HG03442 (cell line): ENCODE measurements around the gene METTL22.

Experiments used
- ATAC-seq: cut with Tn5 transposase; IDR thresholded peaks from one replicate; pipeline ENCODE4 v1.9.1; 2021; ENCODE audit warnings: mild to moderate bottlenecking, moderate library complexity; ENCODE audit not compliant: unreplicated experiment

The METTL22 gene

GRCh38 chr16:8621572-8622314 lies at the start of gene METTL22:
Gene METTL22 (plus strand): TSS chr16:8621698. CDS start chr16:8625666, 3,968 bp downstream.
- peak; percentile 85 for ATAC-seq

GRCh38 chr16:8572063-8572918 lies 49.2 kb upstream of the METTL22 start:
- ATAC-seq: no peak

- no peak for ATAC-seq
Observed at GRCh38 chr16:8572919-8573724, 48.4 kb upstream of the METTL22 start.

- no peak for ATAC-seq
Observed at GRCh38 chr16:8575399-8575798, 46.1 kb upstream of the METTL22 start.

GRCh38 chr16:8576141-8577004 lies 45.1 kb upstream of the METTL22 start:
- no peak for ATAC-seq

GRCh38 chr16:8577678-8578304 lies 43.7 kb upstream of the METTL22 start:
- no peak for ATAC-seq

GRCh38 chr16:8579559-8579958 lies 41.9 kb upstream of the METTL22 start:
- ATAC-seq: no peak

GRCh38 chr16:8581831-8582580 lies 39.5 kb upstream of the METTL22 start:
- ATAC-seq: peak; percentile 55

- ATAC-seq: no peak
Observed at GRCh38 chr16:8583199-8583598, 38.3 kb upstream of the METTL22 start.

- no peak for ATAC-seq
Observed at GRCh38 chr16:8583732-8584131, 37.8 kb upstream of the METTL22 start.

GRCh38 chr16:8585041-8585440 lies 36.5 kb upstream of the METTL22 start:
- ATAC-seq: no peak

GRCh38 chr16:8585857-8586256 lies 35.6 kb upstream of the METTL22 start:
- ATAC-seq: no peak

GRCh38 chr16:8587065-8587464 lies 34.4 kb upstream of the METTL22 start:
- ATAC-seq: no peak

- no peak for ATAC-seq
Observed at GRCh38 chr16:8588682-8589056, 32.8 kb upstream of the METTL22 start.

- ATAC-seq: no peak
Observed at GRCh38 chr16:8589057-8589899, 32.2 kb upstream of the METTL22 start.

GRCh38 chr16:8589900-8590688 lies 31.4 kb upstream of the METTL22 start, which contains the start of gene TMEM114:
Gene TMEM114 (minus strand): TSS chr16:8590511. CDS start chr16:8589838, 673 bp downstream.
- ATAC-seq: no peak

GRCh38 chr16:8590811-8591210 lies 30.7 kb upstream of the METTL22 start:
- ATAC-seq: no peak
